CD14-positive monocyte (primary cell): ENCODE measurements around the gene SLC1A7. TPM values are rescaled to one million over a fixed set of nuclear protein-coding genes. Genes with fewer than 3 reads are reported as not detected.

Experiments used
- DNase-seq, 3 donors: peaks; one replicate each; pipeline ENCODE4 v3.0.0-alpha.2; 2011 to 2022
- H2AFZ ChIP-seq: 2 replicates; pipeline ENCODE4 v1.6.0; 2012; ENCODE audit warnings: mild to moderate bottlenecking, low read depth, low read length, inconsistent platforms; ENCODE audit not compliant: insufficient read depth, poor library complexity, severe bottlenecking
- H3K27ac ChIP-seq, 2 donors: 1 replicate in 1 of 2; 2 replicates in 1 of 2; pipeline ENCODE4 v1.5.1; 2012 to 2013; ENCODE audit warnings: low read length in 2 of 2, control low read depth in 1 of 2, inconsistent platforms in 1 of 2, low read depth in 1 of 2, mild to moderate bottlenecking in 1 of 2
- H3K27me3 ChIP-seq, 2 donors: one replicate each; pipeline versions ENCODE4 v1.6.0 to v1.6.1; 2011 to 2013; ENCODE audit warnings: low read length in 2 of 2; ENCODE audit not compliant: control insufficient read depth in 2 of 2, insufficient read depth in 2 of 2
- H3K36me3 ChIP-seq, 2 donors: replicated peaks in 1 of 2; 1 replicate in 1 of 2; 2 replicates in 1 of 2; pipeline versions ENCODE4 v1.5.1 to v1.6.1; 2012 to 2013; ENCODE audit warnings: low read length in 2 of 2, control low read depth in 1 of 2, inconsistent platforms in 1 of 2, mild to moderate bottlenecking in 1 of 2; ENCODE audit not compliant: insufficient read depth in 2 of 2, control insufficient read depth in 1 of 2
- H3K4me1 ChIP-seq, 2 donors: 1 replicate in 1 of 2; 2 replicates in 1 of 2; pipeline versions ENCODE4 v1.5.1 to v1.6.1; 2012 to 2013; ENCODE audit warnings: low read length in 2 of 2, control low read depth in 1 of 2, inconsistent platforms in 1 of 2, mild to moderate bottlenecking in 1 of 2, moderate library complexity in 1 of 2; ENCODE audit not compliant: insufficient read depth in 2 of 2, control insufficient read depth in 1 of 2
- H3K4me2 ChIP-seq: replicated peaks from 2 replicates; pipeline ENCODE3; 2012; ENCODE audit warnings: low read length, moderate library complexity, mild to moderate bottlenecking; ENCODE audit not compliant: poor library complexity, severe bottlenecking; ENCODE audit errors: extremely low read depth
- H3K4me3 ChIP-seq, 3 experiments: fragments of 200-600 bp in 1 of 3; sonication (generic) in 1 of 3; replicated peaks in 1 of 3; 1 replicate in 2 of 3; 2 replicates in 1 of 3; pipeline ENCODE4 v1.5.1; 2011 to 2013; ENCODE audit warnings: low read length in 3 of 3, mild to moderate bottlenecking in 3 of 3, control low read depth in 2 of 3, low read depth in 2 of 3, inconsistent platforms in 1 of 3, moderate library complexity in 1 of 3
- H3K79me2 ChIP-seq: 2 replicates; pipeline ENCODE4 v1.6.0; 2012; ENCODE audit warnings: mild to moderate bottlenecking, control low read depth, inconsistent platforms, low read length, moderate library complexity; ENCODE audit not compliant: insufficient read depth
- H3K9ac ChIP-seq: 2 replicates; pipeline ENCODE4 v1.6.0; 2017; ENCODE audit warnings: low read length, mild to moderate bottlenecking; ENCODE audit not compliant: insufficient read depth, poor library complexity, severe bottlenecking
- H3K9me3 ChIP-seq, 2 donors: replicated peaks in 1 of 2; 1 replicate in 1 of 2; 2 replicates in 1 of 2; pipeline versions ENCODE4 v1.5.1 to v1.6.1; 2012 to 2013; ENCODE audit warnings: low read length in 2 of 2, control low read depth in 1 of 2; ENCODE audit not compliant: control insufficient read depth in 1 of 2, insufficient read depth in 1 of 2
- H4K20me1 ChIP-seq: 2 replicates; pipeline ENCODE4 v1.6.0; 2012; ENCODE audit warnings: mild to moderate bottlenecking, low read length, control low read depth, moderate library complexity; ENCODE audit not compliant: insufficient read depth
- H3K27ac Mint-ChIP-seq, 7 donors: one replicate each; pipeline ENCODE4 v1.8.0; 2020; ENCODE audit warnings: mild to moderate bottlenecking in 7 of 7, mixed read lengths in 7 of 7, moderate library complexity in 6 of 7, inconsistent platforms in 2 of 7
- H3K27me3 Mint-ChIP-seq, 3 donors: one replicate each; pipeline ENCODE4 v1.8.0; 2021 to 2022; ENCODE audit warnings: low read depth in 3 of 3, mild to moderate bottlenecking in 3 of 3, mixed read lengths in 3 of 3, moderate library complexity in 3 of 3, inconsistent platforms in 1 of 3
- H3K36me3 Mint-ChIP-seq, 2 donors: one replicate each; pipeline ENCODE4 v1.8.0; 2020; ENCODE audit warnings: mixed read lengths in 2 of 2, inconsistent platforms in 1 of 2, mild to moderate bottlenecking in 1 of 2
- H3K4me1 Mint-ChIP-seq: one replicate; pipeline ENCODE4 v1.8.0; 2020; ENCODE audit warnings: mild to moderate bottlenecking, mixed read lengths
- H3K4me3 Mint-ChIP-seq, 2 donors: one replicate each; pipeline ENCODE4 v1.8.0; 2020; ENCODE audit warnings: mild to moderate bottlenecking in 2 of 2, mixed read lengths in 2 of 2, moderate library complexity in 1 of 2
- H3K9me3 Mint-ChIP-seq, 7 donors: one replicate each; pipeline ENCODE4 v1.8.0; 2020 to 2022; ENCODE audit warnings: mixed read lengths in 7 of 7, mild to moderate bottlenecking in 6 of 7, moderate library complexity in 6 of 7, inconsistent platforms in 2 of 7
- WGBS: methylation state at CpG from one replicate; pipeline ENCODE4 v1.1.5; 2013; ENCODE audit warnings: missing lambda C conversion rate; ENCODE audit not compliant: insufficient coverage; 5-methylcytosine and 5-hydroxymethylcytosine counted together
- intact Hi-C, 2 donors: fragments of 100-400 bp; cut with micrococcal nuclease; formaldehyde crosslinking; loops; one replicate each; pipeline versions ENCODE4 v1.15.0 to v1.15.1; 2023
- polyA plus RNA-seq, 3 donors: library from polyadenylated mRNA; depleted of rRNA in 1 of 3; unstranded in 2 of 3; stranded (reverse) in 1 of 3; fragments of 300-500 nt in 2 of 3; fragments of >200 nt in 1 of 3; fragmentation: Illumina TruSeq in 2 of 3; gene quantifications; 1 replicate in 2 of 3; 2 replicates in 1 of 3; pipeline ENCODE4 v1.2.3, GENCODE V29; 2012 to 2021
- TF ChIP-seq, protein P1 (sequence below): fragments of 200-600 bp; IDR thresholded peaks from one replicate; pipeline ENCODE4 v1.8.0; 2022; ENCODE audit warnings: antibody characterized with exemption, mild to moderate bottlenecking

The SLC1A7 gene
- polyA plus RNA-seq, 3 donors, result not detected

DNA sequence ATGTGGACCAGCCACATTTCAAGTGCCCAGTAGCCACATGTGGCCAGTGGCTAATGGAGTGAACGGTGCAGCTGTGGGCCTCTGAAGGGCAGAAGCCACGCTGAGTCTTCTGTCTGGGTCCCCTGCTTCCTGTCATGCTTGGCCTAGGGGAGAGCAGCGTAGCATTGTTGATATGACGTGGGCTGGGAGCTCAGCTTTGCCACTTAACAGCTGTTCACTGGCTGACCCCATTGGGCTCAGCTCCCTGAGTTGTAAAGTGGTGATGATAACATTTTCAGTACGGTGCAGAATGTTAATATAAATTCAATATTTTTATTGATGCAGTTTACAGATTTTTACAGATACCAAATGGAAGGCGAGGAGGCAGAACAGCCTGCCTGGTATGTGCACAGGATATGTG lies 76.0 kb downstream of the SLC1A7 start:
- H3K4me1 Mint-ChIP-seq, result peaks cover 5% of the 10 kb centered on the region
- WGBS, result 88% methylated on average over 4 of the region's 6 CpGs
- Histone ChIP-seq H3K9me3 (peaks cover 0 to 9% of the 10 kb centered on the region in 2 donors), H2AFZ (no peak overlapping the region), H3K4me1 (peaks cover 0 to 3% of the 10 kb centered on the region in 2 donors), H3K79me2 (no peaks in the 10 kb centered on the region), H3K4me2 (no peak overlapping the region), H4K20me1 (no peaks in the 10 kb centered on the region), H3K36me3 (no peaks in the 10 kb centered on the region), H3K27ac (no peak overlapping the region), H3K9ac (no peak overlapping the region), H3K4me3 (no peak overlapping the region), H3K27me3 (peaks cover 19 to 25% of the 10 kb centered on the region in 2 donors)
- DNase-seq, result no peak
- peaks cover 23 to 32% (median 26%) of the 10 kb centered on the region in 3 donors for H3K27me3 Mint-ChIP-seq
- TF ChIP-seq, protein P1, sequence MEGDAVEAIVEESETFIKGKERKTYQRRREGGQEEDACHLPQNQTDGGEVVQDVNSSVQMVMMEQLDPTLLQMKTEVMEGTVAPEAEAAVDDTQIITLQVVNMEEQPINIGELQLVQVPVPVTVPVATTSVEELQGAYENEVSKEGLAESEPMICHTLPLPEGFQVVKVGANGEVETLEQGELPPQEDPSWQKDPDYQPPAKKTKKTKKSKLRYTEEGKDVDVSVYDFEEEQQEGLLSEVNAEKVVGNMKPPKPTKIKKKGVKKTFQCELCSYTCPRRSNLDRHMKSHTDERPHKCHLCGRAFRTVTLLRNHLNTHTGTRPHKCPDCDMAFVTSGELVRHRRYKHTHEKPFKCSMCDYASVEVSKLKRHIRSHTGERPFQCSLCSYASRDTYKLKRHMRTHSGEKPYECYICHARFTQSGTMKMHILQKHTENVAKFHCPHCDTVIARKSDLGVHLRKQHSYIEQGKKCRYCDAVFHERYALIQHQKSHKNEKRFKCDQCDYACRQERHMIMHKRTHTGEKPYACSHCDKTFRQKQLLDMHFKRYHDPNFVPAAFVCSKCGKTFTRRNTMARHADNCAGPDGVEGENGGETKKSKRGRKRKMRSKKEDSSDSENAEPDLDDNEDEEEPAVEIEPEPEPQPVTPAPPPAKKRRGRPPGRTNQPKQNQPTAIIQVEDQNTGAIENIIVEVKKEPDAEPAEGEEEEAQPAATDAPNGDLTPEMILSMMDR, result no peak
- intact Hi-C loops, result no loop called here
- no peaks in the 10 kb centered on the region for H3K36me3 Mint-ChIP-seq
- H3K9me3 Mint-ChIP-seq, result peaks cover 0 to 4% (median 2%) of the 10 kb centered on the region in 7 donors
- H3K27ac Mint-ChIP-seq, result peak overlapping the region in 1 of 7 donors; percentile 51
- no peak overlapping the region for H3K4me3 Mint-ChIP-seq

DNA sequence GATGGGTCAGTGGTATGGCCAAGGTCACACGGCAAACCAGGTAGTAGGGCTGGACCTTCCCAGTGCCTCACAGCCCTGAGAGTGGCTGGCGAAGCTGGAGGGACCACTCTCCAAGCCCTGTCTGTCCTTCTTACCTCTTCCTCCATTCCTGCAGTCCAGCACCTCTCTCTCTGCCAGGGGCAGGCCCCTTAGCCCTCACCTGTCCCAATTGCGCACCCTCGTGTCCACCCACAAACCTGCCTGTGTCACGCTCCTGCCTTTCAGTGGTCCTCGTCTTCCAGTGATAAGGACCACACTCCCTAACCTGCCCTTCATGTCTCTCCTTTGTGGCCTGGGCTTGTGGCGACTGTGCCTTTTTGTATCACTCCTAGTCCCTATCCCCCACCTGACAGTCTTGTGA lies 77.0 kb downstream of the SLC1A7 start:
- 96% methylated on average over 5 of the region's 7 CpGs for WGBS

More for the DNA sequence above, 77.0 kb downstream of the SLC1A7 start:
- Histone ChIP-seq H2AFZ (no peak overlapping the region), H3K9me3 (peaks cover 0 to 9% of the 10 kb centered on the region in 2 donors), H3K27ac (no peak overlapping the region), H3K4me3 (no peak overlapping the region), H3K4me1 (peaks cover 0 to 3% of the 10 kb centered on the region in 2 donors), H3K27me3 (peaks cover 30 to 36% of the 10 kb centered on the region in 2 donors), H4K20me1 (no peaks in the 10 kb centered on the region), H3K79me2 (no peaks in the 10 kb centered on the region), H3K9ac (no peak overlapping the region), H3K4me2 (no peak overlapping the region), H3K36me3 (no peaks in the 10 kb centered on the region)
- intact Hi-C loops, result no loop called here
- H3K36me3 Mint-ChIP-seq, result no peaks in the 10 kb centered on the region
- no peak for DNase-seq
- no peak overlapping the region for H3K27ac Mint-ChIP-seq
- peaks cover 0 to 7% (median 2%) of the 10 kb centered on the region in 7 donors for H3K9me3 Mint-ChIP-seq
- H3K27me3 Mint-ChIP-seq, result peaks cover 33 to 43% (median 34%) of the 10 kb centered on the region in 3 donors
- peaks cover 6% of the 10 kb centered on the region for H3K4me1 Mint-ChIP-seq
- H3K4me3 Mint-ChIP-seq, result no peak overlapping the region
- TF ChIP-seq, protein P1, result no peak
